ENCODE data around the gene MRTO4. TPM values are rescaled to one million over a fixed set of nuclear protein-coding genes. Genes with fewer than 3 reads are reported as not detected.
A peak's percentile ranks its signal among the peaks of the same experiment; 100 is the strongest.

MRTO4 gene
- total and polyA plus RNA-seq, 9 of the 15 experiments (the other 6 are each of a cell fraction or from before 2014, with no cell fraction given), result 62.0 to 173 (median 146) TPM

DNA sequence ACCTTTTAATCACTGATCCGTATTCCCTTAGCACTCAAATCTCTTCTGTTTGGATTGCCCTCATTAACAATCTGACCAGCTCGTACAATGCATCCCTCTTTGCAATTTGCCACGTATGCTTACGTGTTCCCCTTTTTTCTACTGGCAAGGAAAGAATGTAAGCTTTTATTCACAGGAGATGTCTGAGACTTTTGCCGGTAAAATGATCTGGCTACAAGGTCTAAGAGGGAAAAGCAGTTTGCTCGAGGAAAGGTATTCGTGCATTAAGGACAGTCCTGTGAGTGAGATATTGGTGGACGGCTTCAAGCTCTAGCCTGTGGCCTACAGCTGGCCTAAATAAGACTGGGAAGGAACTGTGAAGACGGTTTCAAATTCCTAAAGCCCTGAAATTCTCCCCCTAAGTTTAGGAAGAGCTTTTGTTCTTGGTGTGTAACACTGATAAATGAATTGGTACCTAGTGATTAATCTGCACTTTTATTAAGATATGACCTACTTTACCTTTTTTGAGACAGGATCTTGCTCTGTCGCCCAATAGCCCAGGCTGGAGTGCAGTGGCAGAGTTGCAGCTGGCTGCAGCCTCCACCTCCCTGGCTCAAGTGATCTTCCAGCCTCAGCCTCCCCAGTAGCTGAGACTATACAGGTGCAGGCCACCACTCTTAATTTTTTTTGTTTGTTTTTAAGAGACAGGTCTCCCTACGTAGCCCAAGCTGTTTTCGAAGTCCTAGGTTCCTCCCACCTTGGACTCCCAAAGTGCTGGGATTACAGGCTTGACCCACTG lies 40.6 kb upstream of the MRTO4 start (continued):
- TF ChIP-seq, protein P1, sequence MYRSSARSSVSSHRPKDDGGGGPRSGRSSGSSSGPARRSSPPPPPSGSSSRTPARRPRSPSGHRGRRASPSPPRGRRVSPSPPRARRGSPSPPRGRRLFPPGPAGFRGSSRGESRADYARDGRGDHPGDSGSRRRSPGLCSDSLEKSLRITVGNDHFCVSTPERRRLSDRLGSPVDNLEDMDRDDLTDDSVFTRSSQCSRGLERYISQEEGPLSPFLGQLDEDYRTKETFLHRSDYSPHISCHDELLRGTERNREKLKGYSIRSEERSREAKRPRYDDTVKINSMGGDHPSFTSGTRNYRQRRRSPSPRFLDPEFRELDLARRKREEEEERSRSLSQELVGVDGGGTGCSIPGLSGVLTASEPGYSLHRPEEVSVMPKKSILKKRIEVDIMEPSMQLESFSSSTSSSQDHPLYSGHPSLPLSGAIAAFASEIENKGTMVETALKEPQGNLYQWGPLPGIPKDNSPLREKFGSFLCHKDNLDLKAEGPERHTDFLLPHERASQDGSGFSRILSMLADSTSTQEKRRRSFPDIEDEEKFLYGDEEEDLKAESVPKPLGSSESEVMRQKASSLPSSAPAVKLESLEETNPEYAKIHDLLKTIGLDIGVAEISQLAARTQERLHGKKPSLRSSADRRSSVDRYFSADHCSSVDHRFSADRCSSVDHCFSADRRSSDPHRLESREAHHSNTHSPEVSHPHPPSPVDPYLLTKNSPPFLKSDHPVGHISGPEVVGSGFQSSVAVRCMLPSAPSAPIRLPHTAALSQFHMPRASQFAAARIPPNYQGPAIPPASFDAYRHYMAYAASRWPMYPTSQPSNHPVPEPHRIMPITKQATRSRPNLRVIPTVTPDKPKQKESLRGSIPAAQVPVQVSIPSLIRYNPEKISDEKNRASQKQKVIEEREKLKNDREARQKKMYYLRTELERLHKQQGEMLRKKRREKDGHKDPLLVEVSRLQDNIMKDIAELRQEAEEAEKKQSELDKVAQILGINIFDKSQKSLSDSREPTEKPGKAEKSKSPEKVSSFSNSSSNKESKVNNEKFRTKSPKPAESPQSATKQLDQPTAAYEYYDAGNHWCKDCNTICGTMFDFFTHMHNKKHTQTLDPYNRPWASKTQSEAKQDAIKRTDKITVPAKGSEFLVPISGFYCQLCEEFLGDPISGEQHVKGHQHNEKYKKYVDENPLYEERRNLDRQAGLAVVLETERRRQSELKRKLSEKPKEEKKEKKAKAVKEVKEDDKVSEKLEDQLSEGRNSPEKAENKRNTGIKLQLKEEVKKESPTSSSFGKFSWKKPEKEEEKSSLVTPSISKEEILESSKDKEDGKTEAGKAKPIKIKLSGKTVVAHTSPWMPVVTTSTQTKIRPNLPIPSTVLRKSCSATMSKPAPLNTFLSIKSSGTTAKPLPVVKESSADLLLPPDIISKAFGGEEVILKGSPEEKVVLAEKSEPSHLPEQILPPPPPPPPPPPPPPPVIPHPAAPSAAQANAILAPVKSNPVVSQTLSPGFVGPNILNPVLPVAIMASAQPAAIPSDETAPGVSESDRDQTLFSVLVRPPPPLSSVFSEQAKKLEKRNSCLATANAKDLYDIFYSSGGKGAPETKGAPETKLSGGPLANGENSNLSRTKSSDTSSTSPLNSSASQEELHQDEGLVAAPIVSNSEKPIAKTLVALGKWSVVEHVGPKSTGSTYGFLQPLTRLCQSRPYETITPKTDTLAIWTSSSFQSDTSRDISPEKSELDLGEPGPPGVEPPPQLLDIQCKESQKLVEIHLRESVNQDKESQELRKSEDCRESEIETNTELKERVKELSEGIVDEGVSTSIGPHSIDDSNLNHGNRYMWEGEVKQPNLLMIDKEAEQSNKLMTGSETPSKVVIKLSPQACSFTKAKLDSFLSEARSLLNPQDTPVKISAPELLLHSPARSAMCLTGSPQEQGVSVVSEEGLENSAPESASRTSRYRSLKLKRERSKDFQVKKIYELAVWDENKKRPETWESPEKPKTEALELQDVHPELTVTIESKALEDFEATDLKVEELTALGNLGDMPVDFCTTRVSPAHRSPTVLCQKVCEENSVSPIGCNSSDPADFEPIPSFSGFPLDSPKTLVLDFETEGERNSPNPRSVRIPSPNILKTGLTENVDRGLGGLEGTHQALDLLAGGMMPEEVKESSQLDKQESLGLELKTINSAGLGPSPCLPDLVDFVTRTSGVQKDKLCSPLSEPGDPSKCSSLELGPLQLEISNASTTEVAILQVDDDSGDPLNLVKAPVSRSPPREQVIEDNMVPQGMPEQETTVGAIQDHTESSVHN (IDR thresholded peaks at IDR 0.05; ENCODE audit: borderline replicate concordance in 1 of 2, low read depth in 1 of 2), result peak in 1 of 2 experiments; percentile 58; a peak in 1 of 4 replicates
- no peak for TF ChIP-seq SMARCE1 (IDR thresholded peaks at IDR 0.05)
- TF ChIP-seq OTX1 (CRISPR knock-in tag; IDR thresholded peaks at IDR 0.05), result 0 out of 2 replicates have a peak, but pooled peaks have one; percentile 4
- TF ChIP-seq, protein P2, sequence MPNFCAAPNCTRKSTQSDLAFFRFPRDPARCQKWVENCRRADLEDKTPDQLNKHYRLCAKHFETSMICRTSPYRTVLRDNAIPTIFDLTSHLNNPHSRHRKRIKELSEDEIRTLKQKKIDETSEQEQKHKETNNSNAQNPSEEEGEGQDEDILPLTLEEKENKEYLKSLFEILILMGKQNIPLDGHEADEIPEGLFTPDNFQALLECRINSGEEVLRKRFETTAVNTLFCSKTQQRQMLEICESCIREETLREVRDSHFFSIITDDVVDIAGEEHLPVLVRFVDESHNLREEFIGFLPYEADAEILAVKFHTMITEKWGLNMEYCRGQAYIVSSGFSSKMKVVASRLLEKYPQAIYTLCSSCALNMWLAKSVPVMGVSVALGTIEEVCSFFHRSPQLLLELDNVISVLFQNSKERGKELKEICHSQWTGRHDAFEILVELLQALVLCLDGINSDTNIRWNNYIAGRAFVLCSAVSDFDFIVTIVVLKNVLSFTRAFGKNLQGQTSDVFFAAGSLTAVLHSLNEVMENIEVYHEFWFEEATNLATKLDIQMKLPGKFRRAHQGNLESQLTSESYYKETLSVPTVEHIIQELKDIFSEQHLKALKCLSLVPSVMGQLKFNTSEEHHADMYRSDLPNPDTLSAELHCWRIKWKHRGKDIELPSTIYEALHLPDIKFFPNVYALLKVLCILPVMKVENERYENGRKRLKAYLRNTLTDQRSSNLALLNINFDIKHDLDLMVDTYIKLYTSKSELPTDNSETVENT (CRISPR knock-in tag; IDR thresholded peaks at IDR 0.05), result no peak
- TF ChIP-seq RB1 (IDR thresholded peaks at IDR 0.05; ENCODE audit: low read depth), result no peak
- 0 out of 4 replicates have a peak, but pooled peaks of 1 of the 2 experiments have one; percentile 5 for TF ChIP-seq TRIM24 (IDR thresholded peaks at IDR 0.05)
- TF ChIP-seq, protein P3, sequence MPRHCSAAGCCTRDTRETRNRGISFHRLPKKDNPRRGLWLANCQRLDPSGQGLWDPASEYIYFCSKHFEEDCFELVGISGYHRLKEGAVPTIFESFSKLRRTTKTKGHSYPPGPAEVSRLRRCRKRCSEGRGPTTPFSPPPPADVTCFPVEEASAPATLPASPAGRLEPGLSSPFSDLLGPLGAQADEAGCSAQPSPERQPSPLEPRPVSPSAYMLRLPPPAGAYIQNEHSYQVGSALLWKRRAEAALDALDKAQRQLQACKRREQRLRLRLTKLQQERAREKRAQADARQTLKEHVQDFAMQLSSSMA (CRISPR knock-in tag; IDR thresholded peaks at IDR 0.05), result no peak
- TF ChIP-seq KHSRP (IDR thresholded peaks at IDR 0.05), result no peak
- no peak for TF ChIP-seq RBM34 (IDR thresholded peaks at IDR 0.05; ENCODE audit: borderline replicate concordance, insufficient read depth, low read length)
- TF ChIP-seq ZSCAN29 (IDR thresholded peaks at IDR 0.05), result 0 out of 2 replicates have a peak, but pooled peaks have one; percentile 38
- TF ChIP-seq RNF2 (IDR thresholded peaks at IDR 0.05), result no peak
- no peak for TF ChIP-seq ZFP30 (CRISPR knock-in tag; IDR thresholded peaks at IDR 0.05; ENCODE audit: borderline replicate concordance)
- TF ChIP-seq, protein P4, sequence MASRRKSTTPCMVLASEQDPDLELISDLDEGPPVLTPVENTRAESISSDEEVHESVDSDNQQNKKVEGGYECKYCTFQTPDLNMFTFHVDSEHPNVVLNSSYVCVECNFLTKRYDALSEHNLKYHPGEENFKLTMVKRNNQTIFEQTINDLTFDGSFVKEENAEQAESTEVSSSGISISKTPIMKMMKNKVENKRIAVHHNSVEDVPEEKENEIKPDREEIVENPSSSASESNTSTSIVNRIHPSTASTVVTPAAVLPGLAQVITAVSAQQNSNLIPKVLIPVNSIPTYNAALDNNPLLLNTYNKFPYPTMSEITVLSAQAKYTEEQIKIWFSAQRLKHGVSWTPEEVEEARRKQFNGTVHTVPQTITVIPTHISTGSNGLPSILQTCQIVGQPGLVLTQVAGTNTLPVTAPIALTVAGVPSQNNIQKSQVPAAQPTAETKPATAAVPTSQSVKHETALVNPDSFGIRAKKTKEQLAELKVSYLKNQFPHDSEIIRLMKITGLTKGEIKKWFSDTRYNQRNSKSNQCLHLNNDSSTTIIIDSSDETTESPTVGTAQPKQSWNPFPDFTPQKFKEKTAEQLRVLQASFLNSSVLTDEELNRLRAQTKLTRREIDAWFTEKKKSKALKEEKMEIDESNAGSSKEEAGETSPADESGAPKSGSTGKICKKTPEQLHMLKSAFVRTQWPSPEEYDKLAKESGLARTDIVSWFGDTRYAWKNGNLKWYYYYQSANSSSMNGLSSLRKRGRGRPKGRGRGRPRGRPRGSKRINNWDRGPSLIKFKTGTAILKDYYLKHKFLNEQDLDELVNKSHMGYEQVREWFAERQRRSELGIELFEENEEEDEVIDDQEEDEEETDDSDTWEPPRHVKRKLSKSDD (conservative IDR thresholded peaks at IDR 0.05; ENCODE audit: low read length), result no peak
- no peak for TF ChIP-seq FOXJ3 (CRISPR knock-in tag; IDR thresholded peaks at IDR 0.05)
- no peak for TF ChIP-seq GATAD2A (IDR thresholded peaks at IDR 0.05)

All from K562 (cell line).